WTC11 (cell line): ENCODE measurements around the gene RILP. TPM values are rescaled to one million over a fixed set of nuclear protein-coding genes. Genes with fewer than 3 reads are reported as not detected.

Source experiments
- ATAC-seq: fragments of 200-7000 bp; cut with Tn5 transposase; 2 replicates; pipeline ENCODE4 v1.10.0; 2021; ENCODE audit warnings: mild to moderate bottlenecking, moderate library complexity
- CTCF ChIA-PET: fragments of 300-600 bp; sonication (Branson Sonifier 250); formaldehyde crosslinking; loops from one replicate; lab custom pipeline; 2021; ENCODE audit warnings: antibody characterized with exemption; lab: Charles Lee
- POLR2A ChIA-PET: fragments of 350-600 bp; sonication (Branson Sonifier 250); formaldehyde crosslinking; loops from one replicate; lab custom pipeline; 2021; ENCODE audit warnings: antibody characterized with exemption; lab: Charles Lee
- DNase-seq: peaks from one replicate; pipeline ENCODE4 v3.0.0; 2021; ENCODE audit warnings: low spot score
- H3K27ac Mint-ChIP-seq: 2 replicates; pipeline ENCODE4 v1.8.0; 2021; ENCODE audit warnings: mixed read lengths
- H3K27me3 Mint-ChIP-seq: 2 replicates; pipeline ENCODE4 v1.8.0; 2021; ENCODE audit warnings: low read depth, mild to moderate bottlenecking, moderate library complexity, mixed read lengths
- H3K36me3 Mint-ChIP-seq: 2 replicates; pipeline ENCODE4 v1.8.0; 2021; ENCODE audit warnings: mixed read lengths
- H3K4me1 Mint-ChIP-seq: 2 replicates; pipeline ENCODE4 v1.8.0; 2022; ENCODE audit warnings: mixed read lengths
- H3K4me3 Mint-ChIP-seq: 2 replicates; pipeline ENCODE4 v1.8.0; 2021; ENCODE audit warnings: mild to moderate bottlenecking, moderate library complexity, mixed read lengths
- H3K9me3 Mint-ChIP-seq: 2 replicates; pipeline ENCODE4 v1.8.0; 2021; ENCODE audit warnings: mixed read lengths
- ELF4 ChIP-seq: sonication (generic); formaldehyde crosslinking; IDR thresholded peaks from 2 replicates; pipeline ENCODE4 v1.8.1; 2022; ENCODE audit warnings: low read depth, mild to moderate bottlenecking, moderate library complexity, missing genetic modification reagents
- ERG ChIP-seq: fragments of 250-450 bp; sonication (Bioruptor Pico); IDR thresholded peaks from 2 replicates; pipeline ENCODE4 v1.8.0; 2021; ENCODE audit warnings: mild to moderate bottlenecking
- FOXK1 ChIP-seq: sonication (generic); formaldehyde crosslinking; IDR thresholded peaks from 2 replicates; pipeline ENCODE4 v1.8.0; 2022; ENCODE audit warnings: mild to moderate bottlenecking, moderate library complexity, missing genetic modification reagents
- FOXP1 ChIP-seq: sonication (generic); formaldehyde crosslinking; IDR thresholded peaks from 2 replicates; pipeline ENCODE4 v1.8.0; 2022; ENCODE audit warnings: missing genetic modification reagents, mild to moderate bottlenecking, moderate library complexity, borderline replicate concordance
- GABPB1 ChIP-seq: sonication (generic); formaldehyde crosslinking; IDR thresholded peaks from 2 replicates; pipeline ENCODE4 v1.8.1; 2023; ENCODE audit warnings: mild to moderate bottlenecking, missing genetic modification reagents
- GRHL2 ChIP-seq: fragments of 250-450 bp; sonication (Bioruptor Pico); IDR thresholded peaks from 2 replicates; pipeline ENCODE4 v1.8.0; 2022; ENCODE audit warnings: mild to moderate bottlenecking, moderate library complexity; ENCODE audit not compliant: insufficient replicate concordance, severe bottlenecking
- IRF1 ChIP-seq: sonication (generic); formaldehyde crosslinking; IDR thresholded peaks from 2 replicates; pipeline ENCODE4 v1.8.0; 2023; ENCODE audit warnings: missing genetic modification reagents
- IRF2 ChIP-seq: sonication (generic); formaldehyde crosslinking; IDR thresholded peaks from 2 replicates; pipeline ENCODE4 v1.8.0; 2022; ENCODE audit warnings: low read depth, missing genetic modification reagents, borderline replicate concordance
- JAZF1 ChIP-seq: fragments of 250-450 bp; sonication (Bioruptor Pico); IDR thresholded peaks from 2 replicates; pipeline ENCODE4 v1.9.0; 2021; ENCODE audit warnings: moderate library complexity, mild to moderate bottlenecking, inconsistent platforms
- MXD4 ChIP-seq: fragments of 250-450 bp; sonication (Bioruptor Pico); IDR thresholded peaks from 2 replicates; pipeline ENCODE4 v1.8.0; 2021; ENCODE audit warnings: mild to moderate bottlenecking, moderate library complexity, borderline replicate concordance
- NFATC4 ChIP-seq: fragments of 250-450 bp; sonication (Bioruptor Pico); IDR thresholded peaks from 2 replicates; pipeline ENCODE4 v1.9.0; 2021; ENCODE audit warnings: mild to moderate bottlenecking
- NR2C2 ChIP-seq: sonication (generic); formaldehyde crosslinking; IDR thresholded peaks from 2 replicates; pipeline ENCODE4 v1.8.0; 2022; ENCODE audit warnings: mild to moderate bottlenecking, missing genetic modification reagents
- ZNF138 ChIP-seq: sonication (generic); formaldehyde crosslinking; conservative IDR thresholded peaks from 2 replicates; pipeline ENCODE4 v1.8.1; 2022; ENCODE audit warnings: mild to moderate bottlenecking, moderate library complexity, missing genetic modification reagents
- total RNA-seq: library from RNA; stranded (reverse); gene quantifications from 3 replicates; pipeline ENCODE4 v1.2.3, GENCODE V29; 2021

RILP gene
- total RNA-seq, 1 experiment from 2014 or later = 11.7 TPM

- Mint-ChIP-seq H3K9me3 (peaks cover 7% of the 10 kb centered on the region), H3K27ac (no peak overlapping the region), H3K4me1 (0 out of 2 replicates have a peak, but pooled peaks cover 2% of the 10 kb centered on the region), H3K36me3 (peaks cover 9% of the 10 kb centered on the region), H3K4me3 (no peak overlapping the region), H3K27me3 (no peaks in the 10 kb centered on the region)
- ChIA-PET CTCF (interaction anchor here (0.8 to 1.6 kb wide), 2 partner anchors 24 to 233 kb away, joined by 3 to 8 read pairs; no protein-coding TSS in a partner anchor), POLR2A (no interaction called here)
- DNase-seq (no peak), ATAC-seq (no peak)
- no peak for TF ChIP-seq IRF1
- TF ChIP-seq ERG (CRISPR knock-in tag) = no peak
- no peak for TF ChIP-seq NR2C2 (CRISPR knock-in tag)
- TF ChIP-seq NFATC4 (CRISPR knock-in tag) = no peak
- no peak for TF ChIP-seq IRF2 (CRISPR knock-in tag)
Observed at GRCh38 chr17:1598399-1599095, 51.1 kb downstream of the RILP start.

- Mint-ChIP-seq H3K9me3 (peaks cover 7% of the 10 kb centered on the region), H3K4me1 (0 out of 2 replicates have a peak, but pooled peaks cover 2% of the 10 kb centered on the region), H3K27me3 (no peaks in the 10 kb centered on the region), H3K36me3 (peaks cover 9% of the 10 kb centered on the region), H3K4me3 (no peak overlapping the region), H3K27ac (peak overlapping the region; percentile 83; the same call in 1 of the 2 replicates)
- ChIA-PET CTCF (interaction anchor here (0.8 to 1.6 kb wide), 2 partner anchors 23 to 233 kb away, joined by 3 to 8 read pairs; no protein-coding TSS in a partner anchor), POLR2A (interaction anchor here (0.6 to 0.7 kb wide), 2 partner anchors 29 to 60 kb away, joined by 3 to 4 read pairs; no protein-coding TSS in a partner anchor)
- TF ChIP-seq FOXK1 (no peak), ZNF138 (CRISPR knock-in tag) (no peak), ELF4 (CRISPR knock-in tag) (no peak), JAZF1 (CRISPR knock-in tag) (no peak), FOXP1 (no peak), MXD4 (CRISPR knock-in tag) (no peak), GABPB1 (0 out of 2 replicates have a peak, but pooled peaks have one; percentile 38), GRHL2 (CRISPR knock-in tag) (no peak)
- DNase-seq (no peak), ATAC-seq (no peak)
Observed at GRCh38 chr17:1597861-1598342, 51.8 kb downstream of the RILP start.

Other genes with a start within 250 kb of the RILP start
- gene YWHAE, start 249.6 kb downstream of the RILP start, total RNA-seq = 1,033 to 1,180 TPM (median 1,148 TPM) in 3 replicates
- gene CRK, start 193.6 kb downstream of the RILP start, total RNA-seq = 43.6 to 45.2 TPM (median 43.7 TPM) in 3 replicates
- 73.6 to 83.2 TPM (median 80.3 TPM) in 3 replicates for gene MYO1C, start 157.2 kb downstream of the RILP start, total RNA-seq
- 17.1 to 26.8 TPM (median 18.5 TPM) in 3 replicates for gene INPP5K, start 133.3 kb downstream of the RILP start, total RNA-seq
- 58.3 to 68.4 TPM (median 60.2 TPM) in 3 replicates for gene PITPNA, start 87.1 kb downstream of the RILP start, total RNA-seq
- 10.3 to 11.6 TPM (median 11.0 TPM) in 3 replicates for gene SLC43A2, start 21.0 kb downstream of the RILP start, total RNA-seq
- 3.7 to 5.4 TPM (median 4.9 TPM) in 3 replicates for gene SCARF1, start 4.1 kb downstream of the RILP start, total RNA-seq
- 323 to 388 TPM (median 328 TPM) in 3 replicates for gene PRPF8, start 35.0 kb upstream of the RILP start, total RNA-seq
- 1.4 to 1.9 TPM (median 1.4 TPM) in 3 replicates for gene TLCD2, start 60.5 kb upstream of the RILP start, total RNA-seq
- gene WDR81, start 74.8 kb upstream of the RILP start, total RNA-seq = 14.0 to 16.4 TPM (median 15.1 TPM) in 3 replicates
- 1.6 to 2.7 TPM (median 2.1 TPM) in 3 replicates for gene SERPINF2, start 93.0 kb upstream of the RILP start, total RNA-seq
- 16.7 to 26.2 TPM (median 22.1 TPM) in 3 replicates for gene SERPINF1, start 112.2 kb upstream of the RILP start, total RNA-seq
- gene SMYD4, start 180.0 kb upstream of the RILP start, total RNA-seq = 24.1 to 28.8 TPM (median 28.2 TPM) in 3 replicates
- gene RPA1, start 180.1 kb upstream of the RILP start, total RNA-seq = 158 to 177 TPM (median 163 TPM) in 3 replicates